ENCODE results near the gene FOXP1.
"Not testable (repeated sequence)": the region's sequence is repeated elsewhere in the genome, so short reads cannot be mapped to it uniquely, and the experiment has no call there.

FOXP1 gene

DNA sequence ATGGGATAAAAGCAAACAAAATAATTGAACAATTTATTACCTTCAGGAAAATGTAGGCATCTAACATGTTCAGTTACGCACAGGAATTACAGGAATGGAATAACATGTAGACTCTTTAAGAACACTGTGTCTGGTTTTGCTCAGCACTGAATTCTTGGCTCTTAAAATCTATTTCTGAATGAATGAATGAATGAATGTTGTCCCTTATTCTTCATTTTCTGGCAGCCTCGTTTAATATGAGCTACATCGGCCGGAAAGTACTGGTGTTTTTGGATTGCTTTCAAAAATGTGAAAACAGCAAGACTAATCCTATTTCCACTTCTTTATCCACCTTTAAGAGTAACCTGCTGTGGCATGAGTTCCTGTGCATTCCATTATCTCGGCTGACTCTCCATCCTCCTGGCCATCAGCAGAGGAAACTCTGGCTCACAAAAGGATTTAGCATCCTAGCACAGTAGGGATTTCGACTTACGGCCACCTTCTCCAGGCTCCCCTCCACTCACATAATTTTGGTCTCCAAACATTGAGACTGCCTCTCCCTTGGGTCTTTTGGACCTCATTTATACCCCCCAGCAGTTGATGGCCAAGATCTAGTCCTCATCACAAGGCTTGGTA, 145.3 kb downstream of the FOXP1 start:
- in situ Hi-C loops (cut with HindIII; ENCODE audit: low sequenced_read_pairs), result no loop called here

DNA sequence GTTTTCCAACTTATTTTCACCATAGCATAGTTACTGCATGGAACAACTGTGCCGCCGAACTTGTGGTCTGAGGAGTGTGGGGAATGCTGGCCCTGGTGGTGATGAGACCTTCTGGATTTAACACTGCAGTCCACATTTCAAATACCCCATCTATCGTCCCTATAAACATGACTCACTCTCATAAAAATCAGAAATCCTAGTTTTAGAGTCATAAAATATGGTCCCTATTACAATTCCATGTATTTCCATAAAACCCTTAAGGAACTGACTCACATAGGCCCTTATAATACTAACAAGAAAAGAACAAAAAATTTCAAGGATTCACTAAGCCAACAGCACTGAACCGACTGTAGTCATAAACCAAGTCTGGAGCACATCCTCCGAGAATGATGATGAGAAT, 147.2 kb downstream of the FOXP1 start:
- in situ Hi-C loops (cut with HindIII; ENCODE audit: low sequenced_read_pairs), result no loop called here

DNA sequence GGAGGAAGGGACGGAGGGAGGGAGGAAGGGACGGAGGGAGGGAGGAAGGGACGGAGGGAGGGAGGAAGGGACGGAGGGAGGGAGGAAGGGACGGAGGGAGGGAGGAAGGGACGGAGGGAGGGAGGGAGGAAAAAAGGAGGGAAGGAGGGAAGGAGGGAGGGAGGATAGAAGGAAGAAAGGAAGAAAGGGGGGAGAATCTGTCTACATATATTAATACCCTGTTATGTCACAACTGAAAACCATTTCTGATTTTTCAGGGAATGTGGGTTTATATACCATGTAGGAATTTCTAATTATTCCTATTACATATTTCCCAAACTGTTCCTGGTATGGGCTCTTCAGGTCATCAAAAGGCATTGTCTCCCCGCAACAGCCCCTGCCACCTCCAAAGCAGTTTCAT, 147.7 kb downstream of the FOXP1 start:
- in situ Hi-C loops (cut with HindIII; ENCODE audit: low sequenced_read_pairs), result not testable (repeated sequence)

- in situ Hi-C loops (cut with HindIII; ENCODE audit: low sequenced_read_pairs), result no loop called here
These were observed 149.9 kb downstream of the FOXP1 start for GRCh38 chr3:71433631-71434030.

- in situ Hi-C loops (cut with HindIII; ENCODE audit: low sequenced_read_pairs), result no loop called here
These were observed 151.2 kb downstream of the FOXP1 start for GRCh38 chr3:71432044-71432975.

- in situ Hi-C loops (cut with HindIII; ENCODE audit: low sequenced_read_pairs), result no loop called here
These were observed 152.5 kb downstream of the FOXP1 start for GRCh38 chr3:71430941-71431552.

GRCh38 chr3:71429597-71429988, 153.9 kb downstream of the FOXP1 start:
- in situ Hi-C loops (cut with HindIII; ENCODE audit: low sequenced_read_pairs), result no loop called here

GRCh38 chr3:71428841-71429596, 154.5 kb downstream of the FOXP1 start:
- in situ Hi-C loops (cut with HindIII; ENCODE audit: low sequenced_read_pairs), result no loop called here

GRCh38 chr3:71425491-71426071, 157.9 kb downstream of the FOXP1 start:
- in situ Hi-C loops (cut with HindIII; ENCODE audit: low sequenced_read_pairs), result no loop called here

- in situ Hi-C loops (cut with HindIII; ENCODE audit: low sequenced_read_pairs), result no loop called here
These were observed 160.2 kb downstream of the FOXP1 start for GRCh38 chr3:71423151-71423906.

DNA sequence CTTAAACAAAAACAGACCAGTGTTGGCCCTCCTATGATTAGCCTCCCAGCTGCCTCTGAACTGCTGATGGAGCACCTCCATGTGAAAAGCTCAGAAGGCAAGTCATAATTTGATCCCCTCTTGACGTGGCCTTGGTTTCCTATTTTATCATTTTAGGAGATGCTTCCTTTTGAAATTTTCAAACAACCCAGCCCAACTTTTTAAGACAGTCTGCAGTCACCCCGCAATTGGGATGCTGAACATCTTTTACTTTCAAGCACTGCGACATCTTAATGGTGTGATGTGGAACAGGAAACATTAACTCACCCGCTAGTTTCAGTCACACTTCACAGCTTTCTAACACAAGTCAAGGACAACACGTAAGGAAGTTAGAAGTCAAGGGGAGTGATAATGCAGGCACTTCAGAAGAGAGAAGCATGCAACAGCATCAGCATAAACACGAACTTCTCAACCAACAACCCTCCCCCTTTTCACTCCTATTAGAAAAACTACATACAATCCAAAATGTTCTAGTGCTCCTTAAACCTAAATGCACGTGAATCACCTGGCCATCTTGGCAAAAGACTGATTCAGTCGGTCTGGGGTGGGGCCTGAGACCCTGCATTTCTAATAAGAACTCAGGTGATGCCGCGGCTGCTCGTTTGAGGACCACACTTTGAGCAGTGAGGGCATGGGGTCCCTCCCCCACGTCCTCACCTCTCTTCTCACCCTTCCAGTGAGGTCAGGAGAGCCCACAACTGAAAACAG, 161.5 kb downstream of the FOXP1 start:
- in situ Hi-C loops (cut with HindIII; ENCODE audit: low sequenced_read_pairs), result no loop called here

DNA sequence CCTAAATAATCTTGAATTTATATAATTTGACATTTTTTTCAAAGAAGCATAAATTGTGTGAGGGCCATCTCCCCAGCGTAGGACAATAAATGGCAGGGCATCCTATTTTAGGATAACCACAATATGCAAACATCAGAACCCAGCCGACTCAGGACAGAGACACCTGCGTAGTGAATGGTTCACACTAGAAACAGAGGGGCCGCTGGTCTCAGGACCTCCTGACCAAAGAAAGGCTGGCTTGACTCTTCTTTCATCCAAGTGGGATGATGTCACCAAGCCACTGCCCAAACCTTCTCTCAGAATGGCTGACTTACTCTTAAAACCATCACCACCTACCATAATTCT, 162.1 kb downstream of the FOXP1 start:
- in situ Hi-C loops (cut with HindIII; ENCODE audit: low sequenced_read_pairs), result no loop called here

DNA sequence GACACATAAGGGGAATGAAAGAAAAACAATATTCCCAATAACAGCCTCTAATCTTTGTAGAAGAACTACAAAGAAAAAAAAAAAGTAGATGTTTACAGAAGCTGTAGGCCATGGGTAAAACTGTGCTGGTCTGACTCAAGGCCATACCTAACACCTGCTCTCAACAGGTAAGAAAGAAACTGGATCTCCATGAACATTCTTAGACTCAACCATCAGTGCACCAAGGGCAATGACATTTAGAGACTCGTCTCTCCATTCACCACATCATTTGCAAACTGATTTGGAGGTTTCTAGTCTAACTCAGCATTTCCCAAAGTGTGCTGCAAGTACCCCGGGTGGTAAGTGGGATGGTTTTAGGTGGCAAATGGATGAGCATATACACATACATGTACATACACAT, 164.2 kb downstream of the FOXP1 start:
- in situ Hi-C loops (cut with HindIII; ENCODE audit: low sequenced_read_pairs), result no loop called here

DNA sequence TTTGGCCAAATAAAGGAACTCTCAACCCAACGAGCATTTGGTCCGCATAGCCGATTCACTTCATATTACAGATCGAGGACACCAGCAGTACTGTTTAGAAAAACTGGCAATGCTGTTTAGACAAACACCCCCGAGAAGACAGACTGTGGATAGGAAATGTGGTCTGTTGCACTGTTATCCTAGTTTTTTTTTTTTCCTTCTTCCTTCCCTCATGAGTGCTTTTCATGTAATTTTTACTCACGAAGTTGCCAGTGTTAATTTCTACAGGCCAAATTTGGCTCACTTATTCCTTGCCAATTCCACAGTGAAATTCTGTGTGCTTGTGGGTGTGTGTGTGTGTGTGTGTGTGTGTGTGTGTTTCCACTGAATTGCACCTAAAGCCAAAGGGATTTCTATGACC, 165.7 kb downstream of the FOXP1 start:
- in situ Hi-C loops (cut with HindIII; ENCODE audit: low sequenced_read_pairs), result no loop called here

GRCh38 chr3:71416876-71417275, 166.7 kb downstream of the FOXP1 start:
- in situ Hi-C loops (cut with HindIII; ENCODE audit: low sequenced_read_pairs), result no loop called here

DNA sequence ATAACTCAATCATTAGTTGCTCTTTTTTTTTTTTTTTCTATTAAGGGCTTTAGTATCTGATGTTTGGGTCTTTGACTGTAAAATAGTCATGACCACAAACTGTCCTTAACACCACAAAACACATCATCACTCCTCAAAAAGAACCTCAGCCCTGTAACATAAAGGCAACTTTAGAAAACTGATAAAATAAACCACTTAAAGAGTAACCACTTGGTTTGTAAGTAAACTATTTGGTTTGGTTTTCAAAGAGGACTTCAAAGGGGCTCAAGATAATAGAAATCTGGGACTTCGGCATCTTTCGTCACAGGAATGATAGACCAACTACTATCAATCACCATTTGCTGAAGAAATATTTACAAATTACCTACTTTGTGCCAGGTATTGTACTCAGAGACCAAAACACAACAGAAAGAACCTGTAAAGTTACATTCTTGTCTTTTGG, 167.8 kb downstream of the FOXP1 start:
- in situ Hi-C loops (cut with HindIII; ENCODE audit: low sequenced_read_pairs), result no loop called here

DNA sequence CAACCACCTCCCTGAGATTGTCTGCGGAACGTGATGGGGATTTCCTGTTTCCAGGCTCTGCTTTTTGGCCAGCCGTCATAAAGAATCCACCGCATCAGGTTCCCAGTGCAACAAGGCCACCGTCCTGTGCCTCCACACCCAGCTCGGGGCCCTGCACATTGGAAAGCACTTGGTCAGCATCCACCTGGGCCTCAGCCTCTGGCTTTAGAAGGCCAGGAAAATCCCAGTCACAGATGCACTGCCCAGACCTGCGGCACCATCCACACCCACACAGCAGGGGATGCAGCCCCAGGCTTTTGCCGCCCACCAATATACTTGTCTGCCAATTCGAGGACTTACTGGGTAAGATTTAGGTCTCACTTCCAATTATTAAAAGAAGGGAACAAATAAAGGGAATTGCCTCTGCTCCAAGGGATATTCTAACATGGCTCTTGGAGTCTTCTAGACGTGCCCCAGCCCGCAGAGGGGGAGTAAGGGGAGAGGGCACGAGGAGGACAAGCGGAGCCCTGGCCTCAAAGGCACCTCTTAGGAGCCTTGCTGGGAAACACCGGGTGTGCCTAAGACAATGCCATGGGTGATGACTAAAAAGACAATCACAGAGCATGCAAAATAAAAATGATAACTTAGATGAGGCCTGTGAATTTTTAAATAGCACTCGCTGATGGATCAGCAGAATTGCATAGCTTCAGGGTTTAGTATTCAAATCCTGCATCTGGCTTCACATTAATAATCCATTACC, 169.2 kb downstream of the FOXP1 start:
- in situ Hi-C loops (cut with HindIII; ENCODE audit: low sequenced_read_pairs), result no loop called here

DNA sequence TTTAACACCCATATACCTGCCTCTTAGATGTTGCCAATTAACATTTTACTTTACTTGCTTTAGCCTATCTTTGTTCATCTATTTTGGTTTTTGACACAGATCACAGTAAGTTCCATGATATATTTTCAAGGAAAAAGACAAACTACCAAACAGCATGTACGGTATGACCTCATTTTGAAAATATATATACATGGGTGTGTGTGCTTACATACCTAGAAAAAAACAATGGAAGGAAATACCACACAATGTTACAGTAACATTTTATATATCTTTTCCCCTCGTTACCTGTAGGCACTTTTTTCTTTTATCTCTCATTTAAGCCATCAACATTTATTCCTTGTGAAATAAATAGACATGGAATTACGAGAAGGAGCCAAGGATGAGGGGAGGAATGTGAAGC, 170.0 kb downstream of the FOXP1 start:
- in situ Hi-C loops (cut with HindIII; ENCODE audit: low sequenced_read_pairs), result no loop called here

DNA sequence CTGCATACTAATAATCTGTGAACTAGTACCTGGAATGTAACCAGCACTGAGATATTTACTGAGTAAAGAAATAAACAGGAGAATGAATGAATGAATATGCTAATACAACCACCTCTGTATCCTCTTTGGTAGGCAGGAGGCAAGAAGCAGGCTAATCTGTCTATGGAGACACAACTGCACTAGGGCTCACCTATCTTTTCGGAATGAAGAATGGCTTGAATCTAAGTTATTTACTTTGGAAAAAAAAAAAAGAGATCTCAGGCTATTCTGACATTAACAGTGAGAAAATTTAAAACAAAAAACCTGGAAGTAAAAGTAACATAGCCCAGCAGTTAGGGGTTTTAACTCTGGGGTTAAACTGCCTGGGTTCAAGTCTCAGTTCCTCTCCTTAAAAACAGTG, 174.2 kb downstream of the FOXP1 start:
- in situ Hi-C loops (cut with HindIII; ENCODE audit: low sequenced_read_pairs), result no loop called here
